GM12891 (cell line): Measurements from ENCODE around the gene TGFBI.

Source experiments
- POLR2AphosphoS5 ChIP-seq: IDR thresholded peaks from 2 replicates; pipeline ENCODE4 v1.6.1; 2011; ENCODE audit warnings: low read depth, low read length, control low read depth
- SPI1 ChIP-seq: IDR thresholded peaks from 2 replicates; pipeline ENCODE4 v1.6.1; 2011; ENCODE audit warnings: low read depth, low read length, control low read depth

DNA sequence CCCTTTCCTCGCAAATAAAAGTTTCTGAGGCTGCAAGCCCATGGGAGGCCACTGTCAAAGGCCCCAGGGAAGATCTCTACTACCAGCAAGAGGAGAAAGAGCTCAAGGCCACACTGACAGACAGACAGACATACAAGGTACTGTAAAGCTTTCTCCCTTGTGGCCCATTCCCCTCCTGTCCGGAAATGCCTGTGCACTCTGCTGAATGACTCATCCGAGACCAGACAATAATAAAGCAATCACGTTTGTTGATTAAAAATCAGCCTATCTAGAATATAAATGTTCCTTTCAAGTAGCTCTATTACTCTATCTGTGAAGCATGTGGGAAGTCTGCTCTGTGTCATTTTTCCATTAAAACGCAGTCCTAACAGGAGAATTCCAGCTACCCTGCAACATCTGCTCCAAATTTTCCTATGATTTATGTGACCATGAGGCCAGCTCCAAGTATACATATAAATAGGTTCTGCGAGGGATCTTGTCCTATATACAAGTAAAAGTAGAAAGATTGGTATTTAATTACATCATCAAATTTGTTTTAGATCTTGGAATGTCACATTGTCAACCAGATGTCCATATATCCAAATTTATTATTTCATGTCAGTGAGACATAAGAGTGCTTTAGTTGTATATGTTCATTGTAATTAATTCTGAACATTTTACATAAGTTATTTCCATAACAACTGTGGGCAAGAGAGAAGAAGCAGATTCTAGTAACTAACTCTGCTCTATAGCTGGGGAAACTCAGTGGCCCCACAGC is 34.7 kb upstream of the TGFBI start:
- TF ChIP-seq SPI1 (no peak), POLR2AphosphoS5 (no peak)
